Midbrain (tissue), 1 donor: ENCODE data around the gene COL6A2.

ENCODE experiments used
- DNase-seq: peaks from one replicate; lab custom pipeline; 2025; lab: John Stamatoyannopoulos, UW

The COL6A2 gene

GRCh38 chr21:46114963-46115362 is 17.1 kb downstream of the COL6A2 start:
- no peak for DNase-seq

- no peak for DNase-seq
Measured at GRCh38 chr21:46115441-46116188, 17.7 kb downstream of the COL6A2 start.

- DNase-seq: no peak
Measured at GRCh38 chr21:46116189-46116775, 18.4 kb downstream of the COL6A2 start.

GRCh38 chr21:46116776-46117585 is 19.1 kb downstream of the COL6A2 start:
- no peak for DNase-seq

GRCh38 chr21:46117586-46118315 is 19.8 kb downstream of the COL6A2 start:
- DNase-seq: no peak

- DNase-seq: no peak
Measured at GRCh38 chr21:46118316-46119143, 20.6 kb downstream of the COL6A2 start.

- DNase-seq: no peak
Measured at GRCh38 chr21:46119144-46119636, 21.3 kb downstream of the COL6A2 start.

GRCh38 chr21:46119637-46120271 is 21.8 kb downstream of the COL6A2 start:
- DNase-seq: no peak

- no peak for DNase-seq
Measured at GRCh38 chr21:46120301-46121285, 22.7 kb downstream of the COL6A2 start.

- no peak for DNase-seq
Measured at GRCh38 chr21:46121286-46122221, 23.6 kb downstream of the COL6A2 start.

GRCh38 chr21:46122237-46122671 is 24.3 kb downstream of the COL6A2 start:
- DNase-seq: no peak

- no peak for DNase-seq
Measured at GRCh38 chr21:46122758-46123683, 25.1 kb downstream of the COL6A2 start.

GRCh38 chr21:46124083-46124925 is 26.4 kb downstream of the COL6A2 start:
- DNase-seq: no peak

GRCh38 chr21:46124926-46125845 is 27.3 kb downstream of the COL6A2 start:
- DNase-seq: no peak

GRCh38 chr21:46125846-46126301 is 28.0 kb downstream of the COL6A2 start:
- DNase-seq: no peak
